CD4-positive, alpha-beta T cell (primary cell): ENCODE results near the gene RAPGEF2. TPM values are rescaled to one million over a fixed set of nuclear protein-coding genes. Genes with fewer than 3 reads are reported as not detected.

Source experiments
- ATAC-seq: fragments of 200-7000 bp; cut with Tn5 transposase; one replicate; pipeline ENCODE4 v1.10.0; 2022; ENCODE audit warnings: mild to moderate bottlenecking; ENCODE audit not compliant: poor library complexity
- CTCF ChIA-PET: fragments of 350-600 bp; sonication (Branson Sonifier 250); formaldehyde crosslinking; loops from one replicate; lab custom pipeline; 2021; ENCODE audit warnings: antibody characterized with exemption, inconsistent platforms; lab: Charles Lee
- POLR2A ChIA-PET: fragments of 350-600 bp; sonication (Branson Sonifier 250); formaldehyde crosslinking; loops from one replicate; lab custom pipeline; 2021; ENCODE audit warnings: antibody characterized with exemption, inconsistent platforms; lab: Charles Lee
- DNase-seq, 14 experiments: peaks; one replicate each; pipeline ENCODE4 v3.0.0-alpha.2; 2013 to 2020; ENCODE audit warnings: mixed read lengths in 2 of 14
- H3K27ac ChIP-seq, 2 donors: one replicate each; pipeline versions ENCODE4 v1.5.1 to v1.7.0; 2013; ENCODE audit warnings: low read length in 2 of 2, low read depth in 1 of 2, mild to moderate bottlenecking in 1 of 2
- H3K27me3 ChIP-seq, 2 experiments: 1 replicate in 1 of 2; 2 replicates in 1 of 2; pipeline versions ENCODE4 v1.6.1 to v1.7.0; 2013; ENCODE audit warnings: low read length in 2 of 2, control low read depth in 1 of 2, mild to moderate bottlenecking in 1 of 2, moderate library complexity in 1 of 2; ENCODE audit not compliant: insufficient read depth in 2 of 2, control insufficient read depth in 1 of 2
- H3K36me3 ChIP-seq: one replicate; pipeline ENCODE4 v1.6.1; 2013; ENCODE audit warnings: low read length, control low read depth; ENCODE audit not compliant: insufficient read depth
- H3K4me1 ChIP-seq: one replicate; pipeline ENCODE4 v1.6.1; 2013; ENCODE audit warnings: low read length, control low read depth; ENCODE audit not compliant: insufficient read depth
- H3K4me3 ChIP-seq: one replicate; pipeline ENCODE4 v1.5.1; 2013; ENCODE audit warnings: mild to moderate bottlenecking, low read length, moderate library complexity
- H3K9me3 ChIP-seq, 2 experiments: 1 replicate in 1 of 2; 2 replicates in 1 of 2; pipeline versions ENCODE4 v1.6.1 to v1.7.0; 2013; ENCODE audit warnings: low read length in 2 of 2, mild to moderate bottlenecking in 2 of 2, control low read depth in 1 of 2, moderate library complexity in 1 of 2; ENCODE audit not compliant: control insufficient read depth in 1 of 2, insufficient read depth in 1 of 2
- H3K27ac Mint-ChIP-seq: one replicate; pipeline ENCODE4 v1.8.0; 2020; ENCODE audit warnings: mixed read lengths
- H3K27me3 Mint-ChIP-seq: one replicate; pipeline ENCODE4 v1.8.0; 2021; ENCODE audit warnings: mixed read lengths
- H3K36me3 Mint-ChIP-seq: one replicate; pipeline ENCODE4 v1.8.0; 2021; ENCODE audit warnings: low read depth, mixed read lengths
- H3K4me1 Mint-ChIP-seq: one replicate; pipeline ENCODE4 v1.8.0; 2021; ENCODE audit warnings: low read depth, mixed read lengths
- H3K4me3 Mint-ChIP-seq: one replicate; pipeline ENCODE4 v1.8.0; 2020; ENCODE audit warnings: mild to moderate bottlenecking, mixed read lengths
- H3K9me3 Mint-ChIP-seq: one replicate; pipeline ENCODE4 v1.8.0; 2020; ENCODE audit warnings: mixed read lengths
- CTCF ChIP-seq: fragments of 200-600 bp; IDR thresholded peaks from one replicate; pipeline ENCODE4 v1.8.0; 2022; ENCODE audit warnings: antibody characterized with exemption, mild to moderate bottlenecking
- intact Hi-C, 2 experiments: fragments of 100-400 bp; cut with DNase I in 1 of 2; cut with micrococcal nuclease in 1 of 2; formaldehyde crosslinking; loops; one replicate each; pipeline versions ENCODE4 v1.15.1 to v1.9.0; 2023 to 2025; cut with DNase I, micrococcal nuclease
- total RNA-seq, 174 experiments: library from RNA in 2 of 174; stranded (reverse) in 2 of 174; gene quantifications; one replicate each; pipeline ENCODE4 v1.2.3 and lab custom pipeline; 2021 to 2026

Gene RAPGEF2
- total RNA-seq, 2 experiments from 2014 or later: 25.6 to 26.4 TPM

DNA sequence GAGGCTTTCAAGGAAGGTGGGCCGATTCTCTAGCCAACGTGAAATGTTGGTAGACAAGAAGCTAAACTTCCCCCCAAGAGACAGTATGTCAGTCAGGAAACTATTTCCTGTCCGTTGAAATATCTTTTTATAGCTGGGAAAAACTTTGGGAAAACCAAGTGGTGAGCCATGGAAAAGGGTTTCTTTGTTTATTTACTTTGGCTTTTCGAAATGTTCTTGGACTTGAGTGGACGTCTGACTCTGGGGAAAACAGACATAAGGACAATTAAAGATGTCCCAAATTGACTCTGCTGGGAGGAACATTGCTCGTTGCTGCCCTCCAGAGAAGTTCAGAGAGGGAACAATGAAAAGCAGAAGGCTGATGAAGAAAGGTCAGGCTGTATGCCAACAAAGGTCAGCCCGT is 295.4 kb downstream of the RAPGEF2 start:
- no peak for ATAC-seq
- Histone ChIP-seq H3K36me3 (no peaks in the 10 kb centered on the region), H3K4me1 (peaks cover 2% of the 10 kb centered on the region), H3K4me3 (no peak overlapping the region), H3K27me3 (peaks cover 0 to 2% of the 10 kb centered on the region in 2 experiments), H3K9me3 (no peaks in the 10 kb centered on the region), H3K27ac (no peak overlapping the region)
- H3K4me3 Mint-ChIP-seq: no peak overlapping the region
- H3K36me3 Mint-ChIP-seq: no peaks in the 10 kb centered on the region
- POLR2A ChIA-PET: no interaction called here
- TF ChIP-seq CTCF: no peak
- peaks cover 24% of the 10 kb centered on the region for H3K27me3 Mint-ChIP-seq
- no peaks in the 10 kb centered on the region for H3K9me3 Mint-ChIP-seq
- DNase-seq: no peak
- CTCF ChIA-PET: no interaction called here
- H3K4me1 Mint-ChIP-seq: no peaks in the 10 kb centered on the region
- H3K27ac Mint-ChIP-seq: no peak overlapping the region
- intact Hi-C loops: no loop called here

- peaks cover 2% of the 10 kb centered on the region for H3K4me1 ChIP-seq
- H3K9me3 ChIP-seq: no peaks in the 10 kb centered on the region
- Mint-ChIP-seq H3K27ac (no peak overlapping the region), H3K4me3 (no peak overlapping the region), H3K4me1 (no peaks in the 10 kb centered on the region), H3K27me3 (peaks cover 24% of the 10 kb centered on the region), H3K36me3 (no peaks in the 10 kb centered on the region), H3K9me3 (no peaks in the 10 kb centered on the region)
- ATAC-seq (no peak), DNase-seq (no peak)
- ChIA-PET POLR2A (no interaction called here), CTCF (no interaction called here)
- no peak for TF ChIP-seq CTCF
- peaks cover 0 to 2% of the 10 kb centered on the region in 2 experiments for H3K27me3 ChIP-seq
- no peak overlapping the region for H3K27ac ChIP-seq
- no peak overlapping the region for H3K4me3 ChIP-seq
- intact Hi-C loops: no loop called here
- H3K36me3 ChIP-seq: no peaks in the 10 kb centered on the region
Measured at GRCh38 chr4:159400558-159401225, 297.8 kb downstream of the RAPGEF2 start.

DNA sequence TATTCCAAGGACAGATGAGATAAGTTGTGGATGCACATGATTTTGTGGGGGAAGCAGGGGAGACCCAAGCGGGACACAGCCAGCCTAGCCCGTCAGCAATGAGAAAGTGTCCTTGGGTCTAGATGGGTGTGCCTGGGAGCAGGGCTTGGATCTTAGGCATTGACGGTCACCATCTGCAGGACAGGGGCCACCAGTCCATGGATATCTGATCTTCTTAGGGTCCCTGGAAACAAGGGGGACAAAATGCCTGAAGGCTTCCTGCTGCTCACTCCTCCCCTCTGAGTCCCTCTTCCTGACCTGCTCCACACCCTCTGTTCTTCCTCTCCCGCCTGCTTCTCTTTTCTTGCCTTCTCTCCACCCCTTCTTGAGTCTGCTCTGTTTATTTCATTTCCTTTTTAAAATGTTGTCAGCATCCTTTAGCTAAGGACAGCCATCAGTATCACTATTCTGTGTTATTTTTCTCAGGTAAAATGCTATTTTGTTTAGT is 298.4 kb downstream of the RAPGEF2 start:
- ChIA-PET CTCF (no interaction called here), POLR2A (no interaction called here)
- DNase-seq: no peak
- peaks cover 24% of the 10 kb centered on the region for H3K27me3 Mint-ChIP-seq
- Histone ChIP-seq H3K27ac (no peak overlapping the region), H3K4me3 (no peak overlapping the region), H3K27me3 (peaks cover 0 to 2% of the 10 kb centered on the region in 2 experiments), H3K4me1 (peaks cover 2% of the 10 kb centered on the region), H3K36me3 (no peaks in the 10 kb centered on the region), H3K9me3 (no peaks in the 10 kb centered on the region)
- H3K9me3 Mint-ChIP-seq: no peaks in the 10 kb centered on the region
- no peaks in the 10 kb centered on the region for H3K4me1 Mint-ChIP-seq
- no peak for ATAC-seq
- no peak overlapping the region for H3K27ac Mint-ChIP-seq
- intact Hi-C loops: no loop called here
- H3K4me3 Mint-ChIP-seq: no peak overlapping the region
- TF ChIP-seq CTCF: no peak
- H3K36me3 Mint-ChIP-seq: no peaks in the 10 kb centered on the region
